Stimulated activated CD4-positive, alpha-beta T cell treated with anti-CD3 and anti-CD28 coated beads, Interleukin-12 subunit alpha, Interleukin-12 subunit beta, amount 100 ng/mL, for 48 hours (primary cell): ENCODE results near the gene SLC2A13.
"Not testable (repeated sequence)": the region's sequence is repeated elsewhere in the genome, so short reads cannot be mapped to it uniquely, and the experiment has no call there.

Experiments used
- DNase-seq, 3 donors: peaks; one replicate each; pipeline ENCODE4 v3.0.0-alpha.2; 2020; ENCODE audit warnings: low read depth in 2 of 3, low spot score in 1 of 3

Gene SLC2A13

DNA sequence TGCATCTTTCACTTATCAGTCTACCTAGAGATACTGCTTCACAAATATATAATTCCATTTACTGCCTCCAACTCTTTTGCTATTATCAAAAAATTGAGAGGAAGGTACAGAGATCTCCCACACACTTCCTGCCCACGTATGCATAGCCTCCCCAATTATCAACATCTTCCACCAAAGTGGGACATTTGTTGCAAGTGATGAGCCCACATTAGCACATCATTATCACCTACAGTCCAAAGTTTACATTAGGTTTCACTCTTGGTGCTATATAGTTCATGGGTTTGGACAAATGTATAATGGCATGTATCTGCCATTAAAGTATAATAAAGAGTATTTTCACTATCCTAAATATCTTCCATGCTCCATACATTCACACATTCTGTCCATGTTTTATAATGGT lies 66.3 kb downstream of the SLC2A13 start:
- DNase-seq, result no peak

DNA sequence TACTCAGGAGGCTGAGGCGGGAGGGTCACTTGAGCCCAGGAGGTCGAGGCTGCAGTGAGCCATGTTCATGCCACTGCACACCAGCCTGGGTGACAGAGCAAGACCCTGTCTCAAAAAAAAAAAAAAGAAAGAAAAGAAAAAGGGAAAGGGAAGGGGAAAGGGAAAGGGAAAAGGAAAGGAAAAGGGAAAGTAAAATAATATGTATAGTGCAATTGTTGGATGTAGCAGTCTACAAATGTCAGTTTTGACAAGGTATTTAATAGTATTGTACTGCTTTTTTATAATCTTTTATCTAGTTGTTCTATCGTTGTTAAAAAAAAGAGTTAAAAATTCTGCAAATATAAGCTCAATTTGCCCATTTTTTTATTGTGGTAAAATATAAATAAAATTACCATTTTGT lies 67.3 kb downstream of the SLC2A13 start:
- no peak for DNase-seq

DNA sequence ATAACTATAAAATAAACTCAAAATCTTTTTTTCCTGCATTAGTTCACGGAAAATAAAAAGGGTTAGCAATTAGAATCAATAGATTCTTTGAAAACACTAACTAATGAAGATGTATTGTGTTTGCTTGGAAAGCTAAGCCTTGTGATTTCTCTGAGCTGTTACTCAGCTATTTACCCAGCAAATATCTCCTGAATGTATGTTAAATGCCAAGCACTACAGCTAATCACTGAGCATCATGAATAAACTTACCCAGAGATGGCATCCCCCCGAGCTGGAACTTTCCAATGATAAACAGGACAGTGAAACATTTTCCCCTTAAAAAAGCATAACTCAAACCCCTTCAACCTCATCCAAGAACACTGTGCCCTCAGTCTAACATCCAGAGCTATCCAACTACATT lies 71.2 kb downstream of the SLC2A13 start:
- no peak for DNase-seq

DNA sequence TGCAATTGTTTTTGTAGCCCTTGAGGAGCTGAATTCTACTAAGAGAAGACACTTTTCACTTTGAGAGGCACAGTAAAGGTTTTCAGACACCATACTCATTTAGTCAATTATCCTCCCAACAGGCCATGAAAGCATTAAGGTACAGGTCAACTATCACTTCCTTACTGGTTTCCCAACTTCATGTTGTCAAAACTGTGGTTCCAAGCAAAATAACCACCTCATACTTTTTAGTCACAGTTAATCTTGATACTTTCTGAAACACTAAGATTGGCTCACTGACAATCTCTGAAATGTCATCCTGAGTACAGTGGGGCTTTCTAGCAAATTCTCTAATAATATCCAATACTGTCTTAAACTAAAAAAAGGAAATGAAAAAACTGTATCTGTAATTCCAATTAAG lies 71.7 kb downstream of the SLC2A13 start:
- DNase-seq, result no peak

DNA sequence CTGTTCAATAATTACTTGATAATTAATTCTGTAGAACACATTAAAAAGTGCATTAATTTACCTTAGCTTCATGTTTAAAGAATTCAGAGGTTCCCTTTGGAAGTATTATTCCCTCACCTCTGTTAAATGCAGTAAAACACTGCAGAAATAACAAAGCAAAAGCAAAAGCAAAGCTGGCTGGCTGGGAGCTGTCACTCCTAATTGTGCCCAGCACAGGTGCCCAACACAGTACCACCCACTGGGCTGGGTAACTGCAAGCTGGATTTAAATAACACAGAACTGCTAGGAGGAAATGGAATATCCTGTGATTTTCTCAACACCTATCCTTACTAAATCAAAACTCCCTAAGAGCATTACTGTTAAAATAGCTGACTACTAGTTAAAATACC lies 72.6 kb downstream of the SLC2A13 start:
- DNase-seq, result no peak

DNA sequence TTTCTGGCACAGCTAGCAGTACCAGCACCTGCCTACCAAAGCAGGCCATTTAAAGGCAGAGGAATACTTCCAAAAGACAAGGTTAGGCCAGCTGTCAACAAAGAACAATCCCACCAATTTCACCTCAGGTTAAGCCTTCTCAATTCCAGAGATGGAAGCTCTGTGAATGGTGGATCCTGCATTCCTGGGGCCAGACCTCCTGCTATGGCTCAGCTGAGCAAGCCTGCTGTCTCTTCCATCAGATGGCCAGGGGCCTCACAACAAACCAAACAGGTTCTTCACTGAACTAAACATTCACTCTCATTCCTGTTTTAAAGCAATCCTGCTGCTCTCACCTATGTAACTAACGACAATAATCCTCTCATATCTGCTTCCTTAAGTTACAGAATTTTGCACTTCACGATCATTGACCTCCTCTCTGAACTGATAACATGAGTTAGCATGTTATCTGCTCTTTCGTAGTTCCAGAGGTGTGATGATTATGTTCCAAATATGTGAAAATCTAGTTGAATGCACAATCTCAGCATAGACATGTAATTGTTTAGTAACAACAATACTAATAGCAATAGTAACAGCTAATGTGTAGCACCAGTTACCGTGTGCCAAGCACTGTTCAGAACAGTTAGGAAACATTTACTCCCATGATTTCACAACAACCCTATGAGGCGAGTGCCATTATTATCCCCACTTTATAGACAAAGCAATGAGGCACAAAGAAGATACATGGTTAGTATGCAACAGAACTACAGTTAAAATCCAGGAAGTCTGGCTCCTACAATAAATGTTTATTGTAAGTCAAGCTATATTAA lies 73.2 kb downstream of the SLC2A13 start:
- DNase-seq, result no peak

- DNase-seq, result no peak
These were observed 73.9 kb downstream of the SLC2A13 start for GRCh38 chr12:40031965-40032364.

GRCh38 chr12:40030970-40031369 lies 74.9 kb downstream of the SLC2A13 start:
- not testable (repeated sequence) for DNase-seq

GRCh38 chr12:40028296-40028695 lies 77.6 kb downstream of the SLC2A13 start:
- DNase-seq, result no peak

- DNase-seq, result no peak
These were observed 83.0 kb downstream of the SLC2A13 start for GRCh38 chr12:40022850-40023249.

DNA sequence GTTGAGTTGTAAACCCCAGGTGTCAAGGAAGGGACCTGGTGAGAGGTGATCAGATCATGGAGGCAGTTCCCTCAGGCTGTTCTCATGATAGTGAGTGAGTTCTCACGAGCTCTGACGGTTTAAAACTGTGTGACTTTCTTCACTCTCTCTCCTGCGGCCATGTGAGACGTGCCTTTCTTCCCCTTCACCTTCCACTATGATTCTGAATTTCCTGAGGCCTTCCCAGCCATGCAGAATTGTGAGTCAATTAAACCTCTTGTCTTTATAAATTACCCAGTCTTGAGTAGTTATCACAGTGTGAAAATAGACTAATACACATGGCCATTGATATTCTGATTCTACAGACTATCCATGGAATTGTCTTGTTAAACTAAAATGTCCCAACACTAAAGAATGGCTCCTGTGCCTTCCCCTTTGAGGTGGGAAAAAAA lies 85.6 kb downstream of the SLC2A13 start:
- no peak for DNase-seq

DNA sequence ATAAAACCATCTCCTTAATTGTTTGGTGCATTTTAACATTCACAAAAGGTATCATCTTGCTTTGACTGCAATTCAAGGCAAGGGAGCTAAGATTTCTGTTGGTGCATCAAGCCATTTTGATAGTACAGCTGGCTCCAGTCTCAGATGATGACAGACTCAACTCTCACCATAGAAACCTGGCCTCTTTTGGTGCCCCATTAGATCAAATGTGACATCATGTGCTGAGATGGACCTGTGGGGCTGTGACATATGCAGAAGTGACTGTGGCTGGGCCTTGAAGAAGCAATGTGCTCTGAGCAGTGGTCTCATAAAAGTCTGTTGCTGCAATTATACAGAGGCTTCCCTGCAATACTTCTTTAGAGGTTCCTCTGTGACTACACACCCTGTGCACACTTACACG lies 88.4 kb downstream of the SLC2A13 start:
- DNase-seq, result no peak

- DNase-seq, result no peak
These were observed 88.9 kb downstream of the SLC2A13 start for GRCh38 chr12:40016980-40017379.

- DNase-seq, result no peak
These were observed 90.0 kb downstream of the SLC2A13 start for GRCh38 chr12:40015881-40016280.

DNA sequence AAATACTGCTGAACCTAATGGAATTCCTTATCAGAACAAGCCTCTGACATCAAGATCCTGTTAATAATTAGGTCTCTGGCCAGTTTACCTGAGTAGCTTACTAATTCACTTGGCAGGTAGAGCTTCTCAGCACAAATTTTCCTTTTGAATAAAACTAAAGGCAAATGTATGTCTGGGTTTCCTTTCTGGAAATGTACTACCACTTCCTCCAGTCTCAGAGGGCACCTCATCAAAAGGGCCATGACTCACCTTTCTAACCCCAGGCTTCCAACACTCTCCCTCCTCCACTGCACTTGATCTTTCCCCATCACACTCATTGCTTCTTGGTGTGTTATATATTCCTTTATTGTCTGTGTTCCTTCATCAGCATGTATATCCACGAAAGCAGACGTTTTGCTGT lies 90.5 kb downstream of the SLC2A13 start:
- no peak for DNase-seq

- no peak for DNase-seq
These were observed 92.0 kb downstream of the SLC2A13 start for GRCh38 chr12:40013847-40014246.

- DNase-seq, result no peak
These were observed 92.6 kb downstream of the SLC2A13 start for GRCh38 chr12:40013292-40013691.

DNA sequence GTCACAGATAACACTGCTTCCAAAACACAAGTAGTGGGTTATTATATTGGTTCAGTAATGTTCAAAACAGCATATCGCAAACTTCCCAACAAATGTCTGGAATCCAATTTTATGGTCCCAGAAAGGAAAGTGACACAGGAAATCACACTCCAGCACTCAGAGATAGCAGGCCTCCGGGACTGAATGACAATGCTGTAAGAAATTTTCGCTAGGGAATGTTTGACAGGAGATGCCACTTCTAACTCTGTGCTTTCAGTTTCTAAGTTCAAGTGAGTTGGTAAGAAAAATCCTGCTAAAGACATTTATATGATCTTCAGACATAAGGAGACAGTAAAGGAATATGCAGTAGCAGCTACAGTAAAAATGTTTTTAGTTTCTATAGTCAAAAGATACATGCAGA lies 93.2 kb downstream of the SLC2A13 start:
- no peak for DNase-seq

GRCh38 chr12:40011775-40012129 lies 94.1 kb downstream of the SLC2A13 start:
- DNase-seq, result no peak

GRCh38 chr12:40010899-40011774 lies 94.7 kb downstream of the SLC2A13 start:
- peak in 2 of 3 donors; percentile 24 to 50 for DNase-seq

GRCh38 chr12:40002178-40003169 lies 103.4 kb downstream of the SLC2A13 start:
- no peak for DNase-seq
